NCI-H128 (cell line): Measurements from ENCODE around the gene SVIP.
A peak's percentile ranks its signal among the peaks of the same experiment; 100 is the strongest.

Experiments used
- DNase-seq: peaks from one replicate; lab custom pipeline; 2025; ENCODE audit not compliant: unreplicated experiment; lab: John Stamatoyannopoulos, UW

The SVIP gene, protein sequence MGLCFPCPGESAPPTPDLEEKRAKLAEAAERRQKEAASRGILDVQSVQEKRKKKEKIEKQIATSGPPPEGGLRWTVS

GRCh38 chr11:22829231-22830081 is at the start of gene SVIP:
TSS of gene SVIP (minus strand) at chr11:22829801. CDS start at chr11:22829748, 53 bp downstream.
- peak; percentile 97 for DNase-seq

- DNase-seq: no peak
Observed at GRCh38 chr11:22878604-22879003, 49.0 kb upstream of the SVIP start.

GRCh38 chr11:22878039-22878438 is 48.4 kb upstream of the SVIP start:
- no peak for DNase-seq

- DNase-seq: peak; percentile 71
Observed at GRCh38 chr11:22875869-22876473, 46.4 kb upstream of the SVIP start.

DNA sequence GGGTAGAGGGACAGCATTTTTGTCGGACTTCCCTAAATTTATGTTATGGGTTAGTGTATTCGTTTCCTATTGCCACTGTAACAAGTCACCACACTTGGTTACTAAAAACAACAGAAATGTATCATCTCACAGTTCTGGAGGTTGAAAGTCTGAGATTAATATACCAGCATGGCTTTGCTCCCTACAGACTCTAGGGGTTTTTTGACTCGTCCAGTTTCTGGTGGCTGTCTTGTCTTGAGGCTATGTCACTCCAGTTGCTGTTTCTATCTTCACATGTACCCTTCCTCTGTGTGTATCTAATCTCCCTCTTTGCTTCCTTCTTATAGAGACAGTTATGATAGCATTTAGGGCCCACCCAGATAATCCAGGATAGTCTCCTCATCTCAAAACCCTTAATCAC is 39.7 kb upstream of the SVIP start:
- no peak for DNase-seq

- DNase-seq: no peak
Observed at GRCh38 chr11:22860241-22860640, 30.6 kb upstream of the SVIP start, which contains the start of gene CCDC179. TSS of gene CCDC179 (minus strand) at chr11:22860474. CDS start at chr11:22860421, 53 bp downstream.

DNA sequence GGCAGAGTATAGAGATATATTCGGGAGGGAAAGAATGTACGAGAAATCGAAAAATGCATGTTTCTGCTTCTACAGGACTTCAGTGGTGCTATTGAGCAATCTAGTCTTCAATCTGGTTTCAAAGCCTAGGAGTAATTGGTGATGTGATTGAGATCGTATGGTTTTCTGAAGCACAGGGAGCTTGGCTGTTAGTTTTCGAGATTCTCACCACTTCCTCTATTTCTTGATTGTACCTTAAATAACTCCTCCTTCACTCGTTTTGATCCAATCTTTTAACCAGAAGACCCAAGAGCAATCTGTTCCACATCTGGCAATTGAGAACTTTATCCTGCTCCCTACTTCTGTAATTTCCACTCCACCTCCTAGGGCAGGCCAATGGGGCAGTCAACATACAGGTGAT is 30.2 kb upstream of the SVIP start:
- no peak for DNase-seq

DNA sequence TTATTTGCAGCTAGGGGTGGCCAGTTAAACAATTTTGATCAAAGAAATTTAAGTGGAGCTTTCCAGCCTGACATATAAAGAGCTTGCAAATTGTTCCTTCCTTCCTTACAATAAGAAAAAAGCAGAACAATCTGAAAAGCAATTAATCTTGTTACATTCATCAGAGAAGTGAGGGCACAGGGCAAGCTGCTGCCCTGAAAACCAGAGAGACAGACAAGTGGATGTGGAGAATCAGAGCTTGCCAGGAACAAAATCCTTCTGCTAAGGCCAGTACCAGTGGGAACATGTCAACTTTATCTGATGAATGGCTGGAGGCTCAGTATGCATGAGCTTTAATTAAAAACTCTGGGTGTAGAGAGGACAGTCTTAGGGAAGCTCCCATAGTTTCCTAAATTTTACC is 21.9 kb upstream of the SVIP start:
- DNase-seq: no peak

- no peak for DNase-seq
Observed at GRCh38 chr11:22846726-22847125, 17.1 kb upstream of the SVIP start.

GRCh38 chr11:22832315-22833015 is 2.9 kb upstream of the SVIP start:
- no peak for DNase-seq

DNA sequence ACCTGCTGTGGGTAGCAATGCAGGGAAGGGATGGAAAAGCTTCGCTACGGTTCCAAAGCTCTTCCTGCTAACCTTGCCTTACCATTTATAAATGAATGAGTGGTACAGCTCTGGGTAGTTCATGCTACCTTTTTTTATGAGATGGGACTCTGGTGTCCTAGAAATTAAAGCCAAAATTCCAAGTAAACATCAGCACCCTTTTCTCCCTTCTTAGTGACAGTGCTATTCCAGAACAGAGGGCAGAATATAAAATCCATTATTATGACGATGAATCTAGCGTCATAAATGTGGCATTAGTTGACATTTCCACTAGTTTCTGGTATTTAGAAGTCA is 447 bp upstream of the SVIP start:
- no peak for DNase-seq

DNA sequence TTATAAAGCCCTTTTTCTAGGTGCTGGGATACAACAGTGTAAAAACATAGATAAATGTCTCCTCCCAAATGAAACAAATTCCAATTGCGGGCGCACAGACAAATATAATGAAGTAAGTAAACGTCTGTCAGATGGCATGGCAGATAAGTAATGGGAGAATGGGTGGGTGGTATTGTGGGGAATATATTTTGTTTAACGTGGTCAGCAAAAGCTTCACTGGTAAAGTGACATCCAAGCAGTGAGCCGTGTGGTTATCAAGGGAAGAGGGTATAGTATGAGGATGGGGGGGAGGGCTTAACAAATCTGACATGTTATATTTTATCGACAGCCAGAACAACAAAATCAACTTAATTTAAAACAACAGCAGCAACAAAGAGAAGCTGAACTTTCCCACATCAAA is 1.2 kb downstream of the SVIP start:
- no peak for DNase-seq

DNA sequence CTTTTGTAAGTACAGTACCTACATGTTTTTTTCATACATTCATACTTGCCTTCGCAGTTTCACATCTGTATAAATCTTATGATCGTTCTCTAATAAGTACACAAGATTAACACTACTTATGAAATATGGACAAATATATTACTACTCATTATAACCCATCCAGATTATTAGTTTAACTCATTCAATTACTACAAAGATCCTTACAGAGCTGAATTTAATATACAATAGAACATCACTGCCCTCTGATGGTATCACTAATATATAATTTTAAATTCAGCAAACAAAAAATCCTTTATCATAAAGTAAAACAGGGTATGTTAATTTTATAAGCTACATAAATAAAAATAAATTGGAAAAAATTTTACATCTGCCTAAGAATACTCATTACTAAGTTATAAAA is 7.4 kb downstream of the SVIP start:
- DNase-seq: no peak

- no peak for DNase-seq
Observed at GRCh38 chr11:22809893-22810292, 19.7 kb downstream of the SVIP start.

DNA sequence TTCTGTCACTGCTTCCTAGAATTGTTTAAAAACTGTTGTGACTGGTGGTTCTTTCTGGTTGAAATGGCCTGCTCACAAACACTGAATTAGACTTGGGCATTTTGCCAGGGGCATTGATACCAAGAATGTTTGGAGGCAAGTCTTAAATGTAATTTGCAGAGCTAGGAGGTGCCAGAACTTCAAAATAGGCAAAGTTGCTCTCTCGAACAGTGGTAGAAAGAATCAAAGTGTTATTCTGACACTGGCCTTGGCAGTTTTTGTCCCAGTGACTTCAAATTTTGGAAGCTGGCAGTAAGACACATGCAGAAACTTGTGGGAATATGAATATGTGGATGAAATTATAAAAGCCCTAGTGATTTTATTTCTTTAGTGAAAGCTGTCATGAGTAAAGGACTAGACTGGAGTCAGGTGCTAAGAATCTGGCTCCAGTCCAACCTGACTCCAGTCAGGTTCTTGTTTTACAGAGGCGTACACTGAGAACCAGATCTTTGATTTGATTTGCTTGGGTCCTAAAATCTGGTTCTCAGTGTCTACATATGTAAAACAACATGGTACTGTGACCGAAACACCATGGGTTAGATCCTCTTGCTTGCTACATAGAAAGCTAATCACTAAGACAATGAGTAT is 20.9 kb downstream of the SVIP start:
- no peak for DNase-seq

DNA sequence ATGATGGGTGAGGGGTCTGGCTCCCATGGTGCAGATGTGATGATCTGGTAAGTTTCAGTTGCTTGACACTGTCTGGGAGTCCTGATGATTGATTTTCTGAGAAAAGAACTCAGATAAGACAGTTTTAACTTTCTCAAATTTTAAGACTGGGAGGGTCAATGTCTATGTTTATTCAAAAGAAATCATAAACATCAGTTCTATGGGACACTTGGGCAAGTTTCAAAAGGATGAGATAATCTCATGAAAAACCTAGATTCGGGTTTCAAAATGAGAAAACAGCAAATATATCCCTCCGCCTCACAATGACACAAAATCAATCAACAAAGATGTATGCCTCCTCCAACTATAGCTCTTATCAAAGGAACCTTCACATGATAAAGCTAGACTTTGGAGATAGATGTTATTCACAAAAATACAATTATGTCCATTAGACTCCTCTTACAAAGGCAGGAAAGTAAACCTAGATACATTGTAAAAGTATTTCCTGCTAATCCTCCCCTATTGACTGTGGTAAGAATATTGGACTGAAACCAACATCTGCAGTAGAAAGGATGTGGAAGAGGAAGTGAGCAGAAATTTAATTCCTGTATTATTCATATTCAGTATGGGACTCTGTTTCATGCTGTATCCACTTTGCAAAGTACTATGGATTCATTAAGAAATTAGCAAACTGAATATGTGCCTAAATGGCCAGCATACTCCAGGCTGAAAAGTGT is 21.6 kb downstream of the SVIP start:
- DNase-seq: no peak

DNA sequence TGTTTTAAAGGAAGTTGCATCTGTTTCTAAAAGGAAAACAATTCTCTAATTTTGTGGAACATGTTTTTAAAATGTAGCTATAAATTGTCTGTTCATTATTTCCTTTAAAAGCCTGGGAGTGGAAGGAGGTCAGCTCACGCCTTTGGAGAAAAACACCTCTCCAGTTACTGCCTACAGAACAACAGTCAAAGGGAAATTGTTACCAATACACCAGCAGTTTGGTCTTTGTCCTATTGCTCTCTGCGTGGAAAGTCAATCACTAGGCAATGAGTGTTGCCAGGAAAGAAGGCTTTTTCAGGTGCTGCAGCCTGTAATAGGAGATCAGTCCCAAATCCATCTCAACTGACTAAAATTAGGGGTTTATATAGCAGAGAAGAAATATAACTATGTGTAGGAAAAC is 22.2 kb downstream of the SVIP start:
- no peak for DNase-seq

DNA sequence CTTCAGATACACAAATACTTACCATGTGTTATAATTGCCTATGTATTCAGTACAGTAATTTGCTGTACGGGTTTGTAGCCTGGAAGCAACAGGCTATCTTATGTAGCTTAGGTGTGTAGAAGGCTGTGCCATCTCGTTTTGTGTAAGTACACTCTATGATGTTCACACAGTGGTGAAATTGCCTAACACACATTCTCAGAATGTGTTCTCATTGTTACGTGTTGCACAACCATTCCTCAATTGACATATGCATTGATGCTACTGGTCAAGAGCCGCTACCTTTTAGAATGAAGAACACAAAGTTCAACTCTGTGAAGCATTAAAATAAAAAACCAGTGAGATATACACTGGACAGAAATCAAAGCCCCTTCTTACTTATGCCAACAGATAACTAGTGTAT is 26.7 kb downstream of the SVIP start:
- no peak for DNase-seq

DNA sequence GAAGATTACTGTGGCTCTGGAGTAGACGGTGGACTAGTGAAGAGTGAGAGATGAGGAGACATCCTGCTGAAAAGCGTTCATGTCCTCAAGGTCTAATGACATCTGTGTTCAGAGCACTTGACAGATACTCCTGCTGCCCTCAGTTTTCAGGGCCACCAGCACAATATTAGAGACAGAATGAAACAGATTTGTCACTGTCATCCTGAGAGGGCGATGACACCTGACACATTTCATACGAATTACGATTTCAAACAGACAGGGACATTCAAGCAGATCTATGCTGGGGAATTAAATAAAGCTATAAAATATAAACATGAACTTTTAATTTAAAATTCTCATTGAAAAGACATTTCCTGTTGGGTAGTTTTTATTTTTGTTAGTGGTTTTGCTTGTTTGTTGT is 29.1 kb downstream of the SVIP start:
- DNase-seq: no peak

GRCh38 chr11:22798901-22799300 is 30.7 kb downstream of the SVIP start:
- no peak for DNase-seq

DNA sequence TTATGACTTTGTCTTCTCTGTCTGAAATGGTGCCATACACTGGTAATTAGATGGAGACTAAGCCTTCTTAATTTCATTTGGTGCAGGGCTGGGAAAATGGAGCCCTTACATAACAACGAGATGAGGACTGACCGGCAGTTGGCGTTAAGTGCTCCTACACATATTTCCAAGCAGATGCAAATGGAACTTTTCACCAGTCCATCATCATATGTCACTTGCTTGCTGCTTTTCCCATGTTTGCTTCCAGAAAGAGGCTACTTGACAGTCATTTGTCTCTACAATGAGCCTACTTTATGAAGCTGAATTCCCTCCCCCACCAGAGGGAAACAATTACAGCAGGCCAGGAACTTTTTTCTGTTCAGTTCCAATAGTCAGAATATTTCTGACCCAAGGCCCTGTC is 32.6 kb downstream of the SVIP start:
- DNase-seq: no peak
